HG03095 (cell line): Measurements from ENCODE around the gene TNFRSF19.
"Not testable (repeated sequence)": the region's sequence is repeated elsewhere in the genome, so short reads cannot be mapped to it uniquely, and the experiment has no call there.

Experiments
- ATAC-seq: cut with Tn5 transposase; IDR thresholded peaks from one replicate; pipeline ENCODE4 v1.9.1; 2021; ENCODE audit warnings: moderate library complexity; ENCODE audit not compliant: unreplicated experiment

Gene TNFRSF19

GRCh38 chr13:23570099-23570920 lies at the start of gene TNFRSF19:
Gene TNFRSF19 (plus strand): TSS chr13:23570412. CDS start chr13:23590184, 19,772 bp downstream.
- no peak for ATAC-seq

- ATAC-seq = not testable (repeated sequence)
Observed at GRCh38 chr13:23529926-23530325, 40.3 kb upstream of the TNFRSF19 start.

- ATAC-seq = no peak
Observed at GRCh38 chr13:23531446-23531845, 38.8 kb upstream of the TNFRSF19 start.

GRCh38 chr13:23534090-23534489 lies 36.1 kb upstream of the TNFRSF19 start:
- ATAC-seq = no peak

GRCh38 chr13:23541221-23541824 lies 28.9 kb upstream of the TNFRSF19 start:
- ATAC-seq = no peak

- ATAC-seq = no peak
Observed at GRCh38 chr13:23544668-23545067, 25.5 kb upstream of the TNFRSF19 start.

GRCh38 chr13:23547000-23547590 lies 23.1 kb upstream of the TNFRSF19 start:
- ATAC-seq = no peak

GRCh38 chr13:23549724-23550123 lies 20.5 kb upstream of the TNFRSF19 start:
- no peak for ATAC-seq

GRCh38 chr13:23550163-23550562 lies 20.0 kb upstream of the TNFRSF19 start:
- ATAC-seq = no peak

- ATAC-seq = no peak
Observed at GRCh38 chr13:23551213-23552008, 18.8 kb upstream of the TNFRSF19 start.

- ATAC-seq = no peak
Observed at GRCh38 chr13:23552171-23552570, 18.0 kb upstream of the TNFRSF19 start.

- no peak for ATAC-seq
Observed at GRCh38 chr13:23552661-23553060, 17.6 kb upstream of the TNFRSF19 start.

GRCh38 chr13:23554000-23554399 lies 16.2 kb upstream of the TNFRSF19 start:
- ATAC-seq = no peak

- no peak for ATAC-seq
Observed at GRCh38 chr13:23557043-23557442, 13.2 kb upstream of the TNFRSF19 start.

GRCh38 chr13:23557733-23558132 lies 12.5 kb upstream of the TNFRSF19 start:
- no peak for ATAC-seq

GRCh38 chr13:23558675-23559536 lies 11.3 kb upstream of the TNFRSF19 start:
- no peak for ATAC-seq

- no peak for ATAC-seq
Observed at GRCh38 chr13:23560571-23561089, 9.6 kb upstream of the TNFRSF19 start.

- ATAC-seq = peak; percentile 79
Observed at GRCh38 chr13:23561261-23561660, 9.0 kb upstream of the TNFRSF19 start.

- ATAC-seq = no peak
Observed at GRCh38 chr13:23563085-23563845, 6.9 kb upstream of the TNFRSF19 start.
